Activated CD4-positive, alpha-beta T cell treated with anti-CD3 and anti-CD28 coated beads for 36 hours (primary cell): Measurements from ENCODE around the gene GRK1. TPM values are rescaled to one million over a fixed set of nuclear protein-coding genes. Genes with fewer than 3 reads are reported as not detected.
"Not testable (repeated sequence)": the region's sequence is repeated elsewhere in the genome, so short reads cannot be mapped to it uniquely, and the experiment has no call there.

Experiments
- ATAC-seq: fragments of 200-7000 bp; cut with Tn5 transposase; one replicate; pipeline ENCODE4 v1.10.0; 2021; ENCODE audit warnings: mild to moderate bottlenecking, moderate library complexity
- CTCF ChIA-PET: fragments of 350-600 bp; sonication (Branson Sonifier 250); formaldehyde crosslinking; loops from one replicate; lab custom pipeline; 2021; ENCODE audit warnings: antibody characterized with exemption; lab: Charles Lee
- POLR2A ChIA-PET: fragments of 350-600 bp; sonication (Branson Sonifier 250); formaldehyde crosslinking; loops from one replicate; lab custom pipeline; 2021; ENCODE audit warnings: antibody characterized with exemption, inconsistent platforms; lab: Charles Lee
- DNase-seq: peaks from one replicate; pipeline ENCODE4 v3.0.0-alpha.2; 2020
- H3K27ac Mint-ChIP-seq: one replicate; pipeline ENCODE4 v1.8.0; 2021; ENCODE audit warnings: mixed read lengths
- H3K27me3 Mint-ChIP-seq: one replicate; pipeline ENCODE4 v1.8.0; 2021; ENCODE audit warnings: mixed read lengths
- H3K36me3 Mint-ChIP-seq: one replicate; pipeline ENCODE4 v1.8.0; 2021; ENCODE audit warnings: low read depth, mixed read lengths
- H3K4me1 Mint-ChIP-seq: one replicate; pipeline ENCODE4 v1.8.0; 2021; ENCODE audit warnings: mixed read lengths
- H3K4me3 Mint-ChIP-seq: one replicate; pipeline ENCODE4 v1.8.0; 2021; ENCODE audit warnings: mild to moderate bottlenecking, moderate library complexity, mixed read lengths
- H3K9me3 Mint-ChIP-seq: one replicate; pipeline ENCODE4 v1.8.0; 2021; ENCODE audit warnings: low read depth, mixed read lengths
- intact Hi-C, 2 experiments: fragments of 100-400 bp; cut with DNase I in 1 of 2; cut with micrococcal nuclease in 1 of 2; formaldehyde crosslinking; loops; one replicate each; pipeline versions ENCODE4 v1.14.2 to v1.15.1; 2022 to 2024; cut with DNase I, micrococcal nuclease
- total RNA-seq, 2 experiments: library from RNA; stranded (reverse); gene quantifications; one replicate each; pipeline ENCODE4 v1.2.3, GENCODE V29; 2021

GRK1 gene
- total RNA-seq, 2 experiments from 2014 or later = 0.16 to 0.21 TPM

DNA sequence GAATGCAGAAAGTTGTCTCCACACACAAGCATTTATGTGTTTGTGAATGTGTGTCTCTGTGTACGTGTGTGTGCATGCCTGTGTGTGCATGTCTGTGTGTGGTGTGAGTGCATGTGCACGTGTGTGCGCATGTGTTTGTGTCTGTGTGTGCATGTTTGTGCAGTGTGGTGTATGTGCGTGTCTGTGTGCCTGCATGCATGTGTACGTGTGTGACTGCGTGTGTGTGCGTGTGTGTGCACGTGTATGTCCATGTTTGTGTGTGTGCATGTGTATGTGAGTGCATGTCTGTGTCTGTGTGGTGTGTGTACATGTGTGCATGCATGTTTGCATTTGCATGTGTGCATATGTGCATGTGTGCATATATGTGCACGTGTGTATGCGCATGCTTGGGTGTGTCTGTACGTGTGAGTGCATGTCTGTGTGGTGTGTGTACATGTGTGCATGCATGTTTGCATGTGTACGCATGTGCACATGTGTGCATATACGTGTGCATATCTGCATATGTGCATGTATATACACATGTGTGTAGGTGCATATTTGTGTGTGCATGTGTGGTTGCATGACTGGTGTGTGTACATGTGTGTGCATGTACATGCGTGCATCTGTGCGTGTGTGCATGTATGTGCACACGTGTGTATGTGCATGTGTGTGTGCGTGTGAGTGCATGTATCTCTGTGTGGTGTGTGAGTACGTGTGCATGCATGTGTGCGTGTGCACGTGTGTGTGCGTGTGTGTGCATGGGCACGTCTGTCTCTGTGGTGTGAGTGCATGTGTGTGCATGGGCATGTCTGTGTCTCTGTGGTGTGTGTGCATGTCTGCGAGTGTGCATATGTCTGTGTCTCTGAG lies 83.8 kb downstream of the GRK1 start:
- Mint-ChIP-seq H3K9me3 (peaks cover 12% of the 10 kb centered on the region), H3K4me1 (no peaks in the 10 kb centered on the region), H3K27me3 (no peaks in the 10 kb centered on the region), H3K36me3 (no peaks in the 10 kb centered on the region), H3K27ac (no peak overlapping the region), H3K4me3 (no peak overlapping the region)
- ATAC-seq (no peak), DNase-seq (peak; percentile 1)
- CTCF ChIA-PET = no interaction called here
- POLR2A ChIA-PET = no interaction called here
- intact Hi-C loops = no loop called here

DNA sequence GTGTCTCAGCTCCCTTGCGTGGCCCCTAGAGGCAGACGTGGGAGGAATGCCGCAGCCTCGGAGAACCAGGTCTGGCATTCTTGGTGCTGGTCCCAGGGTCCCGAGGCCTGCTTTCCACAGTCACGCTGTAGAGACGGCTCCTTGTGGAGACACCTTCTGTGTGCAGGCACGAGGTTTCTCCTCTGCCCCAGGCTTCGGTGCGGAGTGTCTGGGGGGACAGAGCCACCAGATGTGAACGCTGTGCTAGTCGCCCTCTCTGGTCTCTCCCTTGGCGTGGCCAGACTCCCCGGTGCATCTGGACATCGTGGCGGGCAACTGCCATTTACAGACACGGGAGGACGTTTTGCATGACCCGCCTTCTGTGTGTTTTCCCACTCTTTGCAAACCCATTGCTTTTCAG lies 84.5 kb downstream of the GRK1 start:
- ATAC-seq (no peak), DNase-seq (peak; percentile 2)
- Mint-ChIP-seq H3K36me3 (no peaks in the 10 kb centered on the region), H3K4me3 (no peak overlapping the region), H3K9me3 (peaks cover 12% of the 10 kb centered on the region), H3K27me3 (no peaks in the 10 kb centered on the region), H3K27ac (no peak overlapping the region), H3K4me1 (no peaks in the 10 kb centered on the region)
- ChIA-PET CTCF (no interaction called here), POLR2A (no interaction called here)
- intact Hi-C loops = no loop called here

- CTCF ChIA-PET = interaction anchor here (0.6 kb wide), 1 partner anchor 104 kb away, joined by 3 read pairs; no protein-coding TSS in a partner anchor
These were observed 85.4 kb downstream of the GRK1 start for GRCh38 chr13:113752211-113752986.

GRCh38 chr13:113753171-113753570 lies 86.2 kb downstream of the GRK1 start:
- intact Hi-C loops = no loop called here
- peaks cover 4% of the 10 kb centered on the region for H3K4me1 Mint-ChIP-seq
- no peak for ATAC-seq
- H3K27me3 Mint-ChIP-seq = peaks cover 9% of the 10 kb centered on the region
- ChIA-PET CTCF (interaction anchor here (0.6 kb wide), 1 partner anchor 105 kb away, joined by 3 read pairs; no protein-coding TSS in a partner anchor), POLR2A (no interaction called here)
- no peak for DNase-seq
- no peaks in the 10 kb centered on the region for H3K36me3 Mint-ChIP-seq
- H3K27ac Mint-ChIP-seq = no peak overlapping the region
- H3K4me3 Mint-ChIP-seq = no peak overlapping the region
- H3K9me3 Mint-ChIP-seq = peaks cover 12% of the 10 kb centered on the region

More at GRCh38 chr13:113752211-113752986, 85.4 kb downstream of the GRK1 start:
- H3K27ac Mint-ChIP-seq, DNase-seq, H3K4me1 Mint-ChIP-seq, POLR2A ChIA-PET, H3K27me3 Mint-ChIP-seq, intact Hi-C loops, H3K4me3 Mint-ChIP-seq, H3K36me3 Mint-ChIP-seq, ATAC-seq: not testable (repeated sequence)
- peaks cover 12% of the 10 kb centered on the region for H3K9me3 Mint-ChIP-seq

- Mint-ChIP-seq H3K27ac (no peak overlapping the region), H3K27me3 (peaks cover 14% of the 10 kb centered on the region)
- CTCF ChIA-PET = no interaction called here
These were observed 87.2 kb downstream of the GRK1 start for GRCh38 chr13:113754242-113754641.

DNA sequence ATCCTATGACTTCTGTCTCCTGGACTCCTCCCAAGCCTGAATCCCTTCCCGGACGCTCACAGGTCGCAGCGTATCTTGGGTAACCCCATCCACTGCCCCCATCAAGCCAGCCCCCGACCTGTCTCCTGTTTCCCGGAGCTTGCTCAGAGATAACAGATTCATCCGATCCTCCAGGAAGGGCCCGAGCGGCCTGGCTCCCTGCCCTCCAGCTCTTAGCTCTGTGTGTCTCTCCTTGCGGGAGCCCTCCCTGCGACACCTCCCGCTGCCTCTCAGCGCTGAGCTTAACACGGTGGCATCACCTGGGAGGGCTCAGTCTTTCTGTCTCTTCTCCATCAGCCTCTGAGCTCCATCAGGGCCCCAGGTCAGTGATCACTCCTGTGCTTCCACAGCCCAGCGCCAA lies 87.7 kb downstream of the GRK1 start:
- Mint-ChIP-seq H3K36me3 (no peaks in the 10 kb centered on the region), H3K4me3 (no peak overlapping the region), H3K27me3 (peaks cover 18% of the 10 kb centered on the region), H3K9me3 (peaks cover 12% of the 10 kb centered on the region), H3K27ac (no peak overlapping the region), H3K4me1 (peaks cover 13% of the 10 kb centered on the region)
- intact Hi-C loops = no loop called here
- CTCF ChIA-PET = interaction anchor here (0.6 kb wide), 1 partner anchor 8 kb away, joined by 3 read pairs; no protein-coding TSS in a partner anchor
- POLR2A ChIA-PET = no interaction called here
- ATAC-seq (no peak), DNase-seq (no peak)

More at GRCh38 chr13:113754242-113754641, 87.2 kb downstream of the GRK1 start:
- intact Hi-C loops = no loop called here
- Mint-ChIP-seq H3K36me3 (no peaks in the 10 kb centered on the region), H3K9me3 (peaks cover 12% of the 10 kb centered on the region), H3K4me3 (no peak overlapping the region), H3K4me1 (peaks cover 8% of the 10 kb centered on the region)
- DNase-seq (no peak), ATAC-seq (no peak)
- POLR2A ChIA-PET = no interaction called here

- Mint-ChIP-seq H3K9me3 (peaks cover 2% of the 10 kb centered on the region), H3K27me3 (peaks cover 34% of the 10 kb centered on the region), H3K27ac (peak overlapping the region; percentile 30), H3K4me1 (peaks cover 14% of the 10 kb centered on the region), H3K4me3 (no peak overlapping the region), H3K36me3 (no peaks in the 10 kb centered on the region)
- intact Hi-C loops = no loop called here
- ChIA-PET CTCF (no interaction called here), POLR2A (no interaction called here)
- ATAC-seq = no peak
- DNase-seq = no peak
These were observed 89.5 kb downstream of the GRK1 start for GRCh38 chr13:113756441-113757097.

- intact Hi-C loops = no loop called here
- ChIA-PET POLR2A (no interaction called here), CTCF (interaction anchor here (0.7 to 1.0 kb wide), 2 partner anchors 17 to 135 kb away, joined by 3 read pairs; no protein-coding TSS in a partner anchor)
- Mint-ChIP-seq H3K4me1 (peaks cover 14% of the 10 kb centered on the region), H3K9me3 (no peaks in the 10 kb centered on the region), H3K4me3 (peak within 1 kb of the TSS; percentile 77), H3K27ac (peak within 1 kb of the TSS; percentile 59), H3K36me3 (no peaks in the 10 kb centered on the region), H3K27me3 (peaks cover 45% of the 10 kb centered on the region)
- ATAC-seq = peak; percentile 96
- DNase-seq = peak; percentile 87
These were observed 91.9 kb downstream of the GRK1 start, which contains the start of gene TMEM255B for GRCh38 chr13:113758651-113759524. Gene TMEM255B (plus strand): TSS chr13:113759226. CDS start chr13:113759270, 44 bp downstream.

GRCh38 chr13:113759525-113760137 lies 92.6 kb downstream of the GRK1 start:
- no peak for ATAC-seq
- CTCF ChIA-PET = interaction anchor here (0.6 to 1.0 kb wide), 3 partner anchors 18 to 265 kb away, joined by 3 read pairs; no protein-coding TSS in a partner anchor
- peaks cover 14% of the 10 kb centered on the region for H3K4me1 Mint-ChIP-seq

DNA sequence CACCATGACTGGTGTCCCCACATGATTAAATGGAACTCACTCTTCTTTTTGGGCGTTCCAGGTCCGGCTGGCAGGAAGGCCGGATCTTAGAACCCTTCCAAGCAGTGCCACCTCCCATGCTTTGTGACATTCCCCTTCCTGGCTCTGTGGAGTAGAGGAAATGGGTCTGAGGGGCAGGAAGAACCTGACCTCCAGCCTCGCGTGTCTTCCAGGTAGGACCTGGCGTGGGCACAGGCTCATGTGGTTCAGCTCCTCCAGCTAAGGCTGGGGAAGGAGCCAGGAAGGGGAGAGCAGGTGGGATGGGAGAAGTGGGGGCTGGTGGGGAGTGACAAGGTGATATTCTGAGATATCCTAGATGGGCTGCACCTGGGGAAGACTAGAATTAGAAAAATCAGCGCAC lies 94.1 kb downstream of the GRK1 start:
- no peaks in the 10 kb centered on the region for H3K9me3 Mint-ChIP-seq
- no peak for DNase-seq
- intact Hi-C loops = no loop called here
- ChIA-PET POLR2A (no interaction called here), CTCF (no interaction called here)
- no peak overlapping the region for H3K4me3 Mint-ChIP-seq
- no peak overlapping the region for H3K27ac Mint-ChIP-seq
- H3K27me3 Mint-ChIP-seq = peaks cover 45% of the 10 kb centered on the region
- ATAC-seq = no peak
- H3K4me1 Mint-ChIP-seq = peaks cover 14% of the 10 kb centered on the region
- H3K36me3 Mint-ChIP-seq = no peaks in the 10 kb centered on the region

More at GRCh38 chr13:113759525-113760137, 92.6 kb downstream of the GRK1 start:
- Mint-ChIP-seq H3K4me3 (peak overlapping the region; percentile 77), H3K27ac (peak overlapping the region; percentile 59), H3K9me3 (no peaks in the 10 kb centered on the region), H3K36me3 (no peaks in the 10 kb centered on the region), H3K27me3 (peaks cover 45% of the 10 kb centered on the region)
- no peak for DNase-seq
- intact Hi-C loops = no loop called here
- POLR2A ChIA-PET = no interaction called here
